Ishikawa (cell line): ENCODE results near the gene LRRC8E.

Experiments used
- CEBPB ChIP-seq: IDR thresholded peaks from 2 replicates; pipeline ENCODE4 v1.6.1; 2012
- CREB1 ChIP-seq: IDR thresholded peaks from 2 replicates; pipeline ENCODE4 v1.6.1; 2012; ENCODE audit warnings: low read depth
- EGR1 ChIP-seq: IDR thresholded peaks from 2 replicates; pipeline ENCODE4 v1.6.1; 2012
- EP300 ChIP-seq: IDR thresholded peaks from 2 replicates; pipeline ENCODE4 v1.6.1; 2012; ENCODE audit warnings: borderline replicate concordance
- FOXM1 ChIP-seq: IDR thresholded peaks from 2 replicates; pipeline ENCODE4 v1.6.1; 2012; ENCODE audit warnings: low read depth, borderline replicate concordance
- MAX ChIP-seq: IDR thresholded peaks from 2 replicates; pipeline ENCODE4 v1.6.1; 2012
- NFIC ChIP-seq: IDR thresholded peaks from 2 replicates; pipeline ENCODE4 v1.6.1; 2012
- RAD21 ChIP-seq: IDR thresholded peaks from 2 replicates; pipeline ENCODE4 v1.6.1; 2012; ENCODE audit warnings: low read depth
- TAF1 ChIP-seq: IDR thresholded peaks from 2 replicates; pipeline ENCODE4 v1.6.1; 2012; ENCODE audit warnings: low read depth, mild to moderate bottlenecking
- TCF12 ChIP-seq: IDR thresholded peaks from 2 replicates; pipeline ENCODE4 v1.6.1; 2012; ENCODE audit warnings: low read depth
- TEAD4 ChIP-seq: IDR thresholded peaks from 2 replicates; pipeline ENCODE4 v1.6.1; 2012
- USF1 ChIP-seq: IDR thresholded peaks from 2 replicates; pipeline ENCODE4 v1.6.1; 2012
- YY1 ChIP-seq: IDR thresholded peaks from 2 replicates; pipeline ENCODE4 v1.6.1; 2012; ENCODE audit warnings: low read depth
- ZBTB7A ChIP-seq: IDR thresholded peaks from 2 replicates; pipeline ENCODE4 v1.6.1; 2012; ENCODE audit warnings: low read depth
- TF ChIP-seq, protein P1 (sequence below): IDR thresholded peaks from 2 replicates; pipeline ENCODE4 v1.6.1; 2012; ENCODE audit warnings: low read depth, mild to moderate bottlenecking

The LRRC8E gene

DNA sequence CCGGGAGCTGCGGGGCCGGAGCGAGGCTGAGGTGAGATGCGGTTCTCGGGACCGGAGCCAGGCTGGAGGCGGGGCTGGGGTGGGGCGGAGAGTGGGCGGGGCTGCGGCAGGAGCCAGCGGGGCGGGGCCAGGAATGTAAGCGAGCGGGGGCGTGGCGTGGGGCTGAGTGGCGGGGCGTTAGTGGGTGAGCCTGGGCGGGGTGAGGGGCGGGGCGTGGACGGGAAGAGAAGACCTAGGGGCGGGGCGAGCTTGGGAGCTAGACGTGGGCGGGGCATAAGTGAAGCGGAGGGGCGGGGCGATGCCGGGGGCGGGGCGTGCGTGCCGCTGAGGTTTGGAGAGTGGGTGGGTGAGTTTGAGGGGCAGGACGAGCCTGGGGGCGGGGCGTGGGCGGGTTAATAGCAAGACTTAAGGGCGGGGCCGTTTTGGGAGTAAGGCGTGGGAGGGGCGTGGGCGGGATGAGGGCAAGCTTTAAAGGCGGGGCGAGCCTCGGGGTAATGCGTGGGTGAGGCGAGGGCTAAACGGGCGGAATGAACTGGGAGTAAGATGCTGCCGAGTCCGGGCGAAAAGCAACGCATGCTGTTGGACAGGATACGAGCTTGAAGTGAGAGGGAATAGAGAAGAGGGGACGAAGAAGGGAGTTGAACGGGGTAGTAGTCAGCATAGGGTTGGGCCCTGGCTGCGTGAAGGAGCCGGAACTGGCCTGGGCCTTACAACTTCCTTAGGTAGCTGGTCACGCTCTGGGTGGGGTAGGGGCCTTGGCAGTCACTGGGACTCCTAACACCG lies 32.4 kb downstream of the LRRC8E start:
- no peak for TF ChIP-seq FOXM1
- no peak for TF ChIP-seq RAD21
- no peak for TF ChIP-seq YY1
- no peak for TF ChIP-seq CEBPB
- no peak for TF ChIP-seq NFIC
- peak; percentile 99 for TF ChIP-seq EGR1
- TF ChIP-seq MAX = peak; percentile 49
- no peak for TF ChIP-seq ZBTB7A
- TF ChIP-seq, protein P1, sequence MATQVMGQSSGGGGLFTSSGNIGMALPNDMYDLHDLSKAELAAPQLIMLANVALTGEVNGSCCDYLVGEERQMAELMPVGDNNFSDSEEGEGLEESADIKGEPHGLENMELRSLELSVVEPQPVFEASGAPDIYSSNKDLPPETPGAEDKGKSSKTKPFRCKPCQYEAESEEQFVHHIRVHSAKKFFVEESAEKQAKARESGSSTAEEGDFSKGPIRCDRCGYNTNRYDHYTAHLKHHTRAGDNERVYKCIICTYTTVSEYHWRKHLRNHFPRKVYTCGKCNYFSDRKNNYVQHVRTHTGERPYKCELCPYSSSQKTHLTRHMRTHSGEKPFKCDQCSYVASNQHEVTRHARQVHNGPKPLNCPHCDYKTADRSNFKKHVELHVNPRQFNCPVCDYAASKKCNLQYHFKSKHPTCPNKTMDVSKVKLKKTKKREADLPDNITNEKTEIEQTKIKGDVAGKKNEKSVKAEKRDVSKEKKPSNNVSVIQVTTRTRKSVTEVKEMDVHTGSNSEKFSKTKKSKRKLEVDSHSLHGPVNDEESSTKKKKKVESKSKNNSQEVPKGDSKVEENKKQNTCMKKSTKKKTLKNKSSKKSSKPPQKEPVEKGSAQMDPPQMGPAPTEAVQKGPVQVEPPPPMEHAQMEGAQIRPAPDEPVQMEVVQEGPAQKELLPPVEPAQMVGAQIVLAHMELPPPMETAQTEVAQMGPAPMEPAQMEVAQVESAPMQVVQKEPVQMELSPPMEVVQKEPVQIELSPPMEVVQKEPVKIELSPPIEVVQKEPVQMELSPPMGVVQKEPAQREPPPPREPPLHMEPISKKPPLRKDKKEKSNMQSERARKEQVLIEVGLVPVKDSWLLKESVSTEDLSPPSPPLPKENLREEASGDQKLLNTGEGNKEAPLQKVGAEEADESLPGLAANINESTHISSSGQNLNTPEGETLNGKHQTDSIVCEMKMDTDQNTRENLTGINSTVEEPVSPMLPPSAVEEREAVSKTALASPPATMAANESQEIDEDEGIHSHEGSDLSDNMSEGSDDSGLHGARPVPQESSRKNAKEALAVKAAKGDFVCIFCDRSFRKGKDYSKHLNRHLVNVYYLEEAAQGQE = no peak

DNA sequence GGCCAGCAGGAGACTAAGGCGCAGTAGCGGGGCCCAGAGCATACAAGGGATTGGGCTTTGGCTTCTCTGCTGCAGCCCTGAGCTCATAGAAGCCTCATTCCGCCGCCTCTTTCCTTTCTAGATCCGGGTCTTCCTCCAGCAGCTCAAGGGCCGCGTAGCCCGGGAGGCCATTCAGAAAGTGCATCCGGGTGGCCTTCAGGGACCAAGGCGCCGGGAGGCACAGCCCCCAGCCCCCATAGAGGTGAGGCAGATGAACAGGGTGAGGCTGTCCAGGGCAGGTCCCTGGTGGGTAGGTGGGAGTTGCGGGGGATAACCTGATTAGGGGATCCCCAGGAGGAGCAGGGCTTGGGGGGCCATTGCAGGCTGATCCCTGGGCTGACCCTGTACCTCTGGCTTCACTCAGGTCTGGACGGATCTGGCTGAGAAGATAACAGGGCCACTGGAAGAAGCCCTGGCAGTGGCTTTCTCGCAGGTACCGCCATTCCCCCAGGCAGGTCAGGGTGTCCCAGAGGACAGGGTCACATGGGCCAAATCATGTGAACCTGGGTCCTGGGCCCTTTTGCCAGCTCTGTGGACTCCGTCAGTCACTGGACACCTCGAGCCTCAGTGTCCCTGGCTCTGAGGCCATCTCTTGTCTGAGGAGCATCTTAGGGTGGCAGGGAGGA lies 33.1 kb downstream of the LRRC8E start:
- TF ChIP-seq USF1 (0 out of 2 replicates have a peak, but pooled peaks have one; percentile 13), CEBPB (no peak)

- no peak for TF ChIP-seq TCF12
- TF ChIP-seq YY1 = no peak
- TF ChIP-seq, protein P1 = no peak
- TF ChIP-seq CEBPB = no peak
- no peak for TF ChIP-seq USF1
- TF ChIP-seq ZBTB7A = no peak
- TF ChIP-seq MAX = no peak
- TF ChIP-seq NFIC = no peak
- no peak for TF ChIP-seq RAD21
- no peak for TF ChIP-seq EGR1
- no peak for TF ChIP-seq EP300
- no peak for TF ChIP-seq FOXM1
- TF ChIP-seq TAF1 = no peak
- no peak for TF ChIP-seq TEAD4
- no peak for TF ChIP-seq CREB1
These were observed 33.9 kb downstream of the LRRC8E start for GRCh38 chr19:7921967-7922835.

- TF ChIP-seq RAD21 = no peak
- no peak for TF ChIP-seq ZBTB7A
- TF ChIP-seq, protein P1 = no peak
- TF ChIP-seq TAF1 = no peak
- no peak for TF ChIP-seq CREB1
- no peak for TF ChIP-seq USF1
- TF ChIP-seq YY1 = no peak
- no peak for TF ChIP-seq TEAD4
- TF ChIP-seq MAX = no peak
- no peak for TF ChIP-seq CEBPB
- no peak for TF ChIP-seq FOXM1
- no peak for TF ChIP-seq NFIC
- TF ChIP-seq EGR1 = no peak
These were observed 34.5 kb downstream of the LRRC8E start for GRCh38 chr19:7922836-7923195.
